OCI-LY1 (cell line): ENCODE results near the gene KRTAP22-2.

Experiments used
- EZH2 ChIP-seq: fragments of 200-600 bp; sonication (generic), shearing (Covaris generic); IDR thresholded peaks from 2 replicates; pipeline ENCODE4 v1.8.0; 2017; ENCODE audit warnings: borderline replicate concordance, mixed run types, mild to moderate bottlenecking, antibody characterized with exemption, low read length, moderate library complexity, mixed read lengths
- TF ChIP-seq, protein P1 (sequence below): fragments of 200-600 bp; sonication (generic), shearing (Covaris generic); IDR thresholded peaks from 2 replicates; pipeline ENCODE4 v1.5.1; 2017; ENCODE audit warnings: mild to moderate bottlenecking, antibody characterized with exemption, low read length, moderate library complexity, mixed read lengths

DNA sequence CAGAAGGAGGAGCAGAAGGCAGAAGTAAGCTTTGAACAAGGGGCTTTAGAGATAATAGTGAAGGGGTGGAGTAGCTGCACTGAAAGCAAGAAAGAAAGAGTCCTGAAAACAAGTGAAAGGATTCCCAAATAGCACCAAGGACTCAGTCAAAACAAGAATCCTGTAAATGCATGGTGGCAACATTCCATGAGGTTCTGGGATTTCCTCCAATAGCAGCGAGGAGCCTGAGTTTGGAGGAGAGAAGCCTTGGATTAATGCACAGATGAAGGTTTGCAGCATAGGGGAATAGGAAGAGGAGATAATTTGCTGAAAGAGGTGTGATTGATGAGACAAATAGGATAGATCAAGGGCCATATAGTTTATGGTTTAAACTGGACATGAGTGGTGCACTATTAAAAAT, 10.9 kb downstream of the KRTAP22-2 start:
- TF ChIP-seq, protein P1, sequence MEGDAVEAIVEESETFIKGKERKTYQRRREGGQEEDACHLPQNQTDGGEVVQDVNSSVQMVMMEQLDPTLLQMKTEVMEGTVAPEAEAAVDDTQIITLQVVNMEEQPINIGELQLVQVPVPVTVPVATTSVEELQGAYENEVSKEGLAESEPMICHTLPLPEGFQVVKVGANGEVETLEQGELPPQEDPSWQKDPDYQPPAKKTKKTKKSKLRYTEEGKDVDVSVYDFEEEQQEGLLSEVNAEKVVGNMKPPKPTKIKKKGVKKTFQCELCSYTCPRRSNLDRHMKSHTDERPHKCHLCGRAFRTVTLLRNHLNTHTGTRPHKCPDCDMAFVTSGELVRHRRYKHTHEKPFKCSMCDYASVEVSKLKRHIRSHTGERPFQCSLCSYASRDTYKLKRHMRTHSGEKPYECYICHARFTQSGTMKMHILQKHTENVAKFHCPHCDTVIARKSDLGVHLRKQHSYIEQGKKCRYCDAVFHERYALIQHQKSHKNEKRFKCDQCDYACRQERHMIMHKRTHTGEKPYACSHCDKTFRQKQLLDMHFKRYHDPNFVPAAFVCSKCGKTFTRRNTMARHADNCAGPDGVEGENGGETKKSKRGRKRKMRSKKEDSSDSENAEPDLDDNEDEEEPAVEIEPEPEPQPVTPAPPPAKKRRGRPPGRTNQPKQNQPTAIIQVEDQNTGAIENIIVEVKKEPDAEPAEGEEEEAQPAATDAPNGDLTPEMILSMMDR, result no peak
- no peak for TF ChIP-seq EZH2
